Sciatic nerve (tissue), 2 donors: ENCODE results near the gene ZNF80. TPM values are rescaled to one million over a fixed set of nuclear protein-coding genes. Genes with fewer than 3 reads are reported as not detected.
A peak's percentile ranks its signal among the peaks of the same experiment; 100 is the strongest.
"Not testable (repeated sequence)": the region's sequence is repeated elsewhere in the genome, so short reads cannot be mapped to it uniquely, and the experiment has no call there.

Experiments
- ATAC-seq: fragments of 200-7000 bp; cut with Tn5 transposase; one replicate; pipeline ENCODE4 v1.9.1; 2020; ENCODE audit warnings: mild to moderate bottlenecking, moderate library complexity
- DNase-seq: peaks from one replicate; pipeline ENCODE4 v3.0.0-alpha.2; 2020; ENCODE audit warnings: low spot score
- intact Hi-C: fragments of 100-400 bp; cut with DNase I; formaldehyde crosslinking; loops from one replicate; pipeline ENCODE4 v1.14.2; 2022
- total RNA-seq: library from RNA; stranded (reverse); fragmentation: NEBNext Ultra II Directional; extraction: Animal tissue kit (Norgen Biotek cat#: 25700); gene quantifications from one replicate; pipeline ENCODE4 v1.2.1, GENCODE V29; 2021
- donor health status: DM: no; HTN: no; CAD: no.
- donor health status: DM: no; HTN: no; CAD: no.

ZNF80 gene
- not detected for total RNA-seq

DNA sequence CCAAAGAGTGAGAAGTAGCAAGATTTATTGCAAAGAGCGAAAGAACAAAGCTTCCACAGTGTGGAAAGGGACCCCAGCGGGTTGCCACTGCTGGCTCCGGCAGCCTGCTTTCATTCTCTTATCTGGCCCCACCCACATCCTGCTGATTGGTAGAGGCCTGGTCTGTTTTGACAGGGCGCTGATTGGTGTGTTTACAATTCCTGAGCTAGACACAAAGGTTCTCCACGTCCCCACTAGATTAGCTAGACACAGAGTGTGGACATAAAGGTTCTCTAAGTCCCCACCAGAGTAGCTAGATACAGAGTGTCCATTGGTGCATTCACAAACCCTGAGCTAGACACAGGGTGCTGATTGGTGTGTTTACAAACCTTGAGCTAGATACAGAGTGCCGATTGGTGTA is at the start of gene ZNF80:
Gene ZNF80, minus strand, starts transcription at position 101 of the 400 bp plus-strand sequence. CDS start 504 bp downstream, outside the sequence.
- ATAC-seq, intact Hi-C loops, DNase-seq: not testable (repeated sequence)

DNA sequence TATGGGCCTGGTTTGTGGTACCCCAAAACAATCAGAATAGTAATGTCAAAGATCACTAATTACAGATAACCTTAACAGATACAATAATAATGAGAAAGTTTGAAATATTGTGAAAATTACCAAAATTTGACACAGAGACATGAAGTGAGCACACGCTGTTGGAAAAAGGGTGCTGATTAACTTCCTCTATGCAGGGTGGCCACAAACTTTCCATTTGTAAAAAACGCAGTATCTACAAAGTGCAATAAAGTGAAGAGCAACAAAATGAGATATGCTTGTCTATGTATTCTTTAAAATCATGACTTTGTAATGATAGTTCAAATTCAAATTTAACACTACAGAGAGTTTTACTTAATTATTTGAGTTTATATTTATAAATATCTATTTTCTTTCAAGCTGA is 48.9 kb upstream of the ZNF80 start:
- no peak for DNase-seq
- no peak for ATAC-seq
- intact Hi-C loops = no loop called here

DNA sequence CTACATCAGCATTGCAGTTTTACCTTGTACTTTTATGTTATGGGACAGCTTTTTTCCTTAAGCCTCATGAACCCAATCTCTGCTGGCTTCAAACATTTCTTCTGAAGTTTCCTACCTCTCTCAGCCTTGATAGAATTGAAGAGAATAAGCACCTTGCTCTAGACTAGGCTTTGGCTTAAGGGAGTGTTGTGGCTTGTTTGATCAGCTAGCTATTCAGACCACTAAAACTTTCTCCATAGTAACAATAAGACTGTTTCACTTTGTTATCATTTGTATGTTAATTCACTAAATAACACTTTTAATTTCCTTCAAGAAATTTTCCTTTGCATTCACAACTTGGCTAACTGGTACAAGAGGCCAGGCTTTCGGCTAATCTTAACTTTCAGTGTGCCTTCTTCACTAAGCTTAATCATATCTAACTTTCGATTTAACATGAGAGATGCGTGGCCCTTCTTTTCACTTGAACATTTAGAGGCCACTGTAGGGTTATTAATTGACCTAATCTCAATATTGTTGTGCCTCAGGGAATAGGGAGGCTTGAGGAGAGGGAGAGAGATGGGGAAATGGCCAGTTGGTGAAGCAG is 48.4 kb upstream of the ZNF80 start:
- DNase-seq (no peak), ATAC-seq (no peak)
- intact Hi-C loops = no loop called here

DNA sequence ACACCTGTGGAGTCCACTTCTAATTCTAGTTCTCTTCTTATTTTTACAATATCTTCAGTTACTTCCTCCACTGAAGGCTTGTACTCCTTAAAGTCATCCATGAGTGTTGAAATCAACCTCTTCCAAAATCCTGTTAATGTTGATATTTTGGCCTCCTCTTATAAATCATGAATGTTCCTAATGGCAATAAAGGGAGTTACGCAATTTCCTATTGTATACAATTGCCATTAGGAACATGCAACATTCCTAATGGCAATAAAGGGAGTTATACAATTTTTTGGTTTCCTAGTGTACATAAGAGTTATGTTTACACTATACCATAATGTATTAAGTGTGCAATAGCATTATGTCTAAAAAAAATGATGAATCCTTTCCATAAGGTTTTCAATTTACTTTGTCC is 47.3 kb upstream of the ZNF80 start:
- DNase-seq = no peak
- intact Hi-C loops = no loop called here
- no peak for ATAC-seq

DNA sequence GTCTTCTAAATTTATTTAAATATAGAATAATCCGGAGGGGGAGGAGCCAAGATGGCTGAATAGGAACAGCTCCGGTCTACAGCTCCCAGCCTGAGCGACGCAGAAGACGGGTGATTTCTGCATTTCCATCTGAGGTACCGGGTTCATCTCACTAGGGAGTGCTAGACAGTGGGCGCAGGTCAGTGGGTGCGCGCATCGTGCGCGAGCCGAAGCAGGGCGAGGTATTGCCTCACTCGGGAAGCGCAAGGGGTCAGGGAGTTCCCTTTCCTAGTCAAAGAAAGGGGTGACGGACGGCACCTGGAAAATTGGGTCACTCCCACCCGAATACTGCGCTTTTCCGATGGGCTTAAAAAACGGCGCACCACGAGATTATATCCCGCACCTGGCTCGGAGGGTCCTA is 39.5 kb upstream of the ZNF80 start:
- ATAC-seq, intact Hi-C loops, DNase-seq: not testable (repeated sequence)

DNA sequence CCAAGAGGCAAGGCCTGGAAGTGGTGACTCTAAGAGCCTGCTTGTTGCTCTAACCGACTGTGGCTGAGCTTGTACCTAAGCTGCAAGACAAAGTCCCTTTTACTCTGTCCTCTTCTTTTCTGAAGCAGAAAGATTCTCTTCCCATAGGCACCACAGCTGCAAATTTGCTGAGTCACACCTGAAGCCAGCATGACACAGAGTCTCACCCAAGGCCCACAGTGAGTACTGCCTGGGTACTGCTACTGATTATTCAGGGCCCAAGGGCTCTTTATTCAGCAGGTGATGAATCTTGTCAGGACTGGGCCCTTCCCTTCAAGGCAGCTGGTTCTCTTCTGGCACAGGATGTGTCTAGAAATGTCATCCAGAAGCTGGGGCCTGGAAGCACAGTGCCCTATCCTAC is 37.6 kb upstream of the ZNF80 start:
- intact Hi-C loops = no loop called here
- DNase-seq (no peak), ATAC-seq (no peak)

DNA sequence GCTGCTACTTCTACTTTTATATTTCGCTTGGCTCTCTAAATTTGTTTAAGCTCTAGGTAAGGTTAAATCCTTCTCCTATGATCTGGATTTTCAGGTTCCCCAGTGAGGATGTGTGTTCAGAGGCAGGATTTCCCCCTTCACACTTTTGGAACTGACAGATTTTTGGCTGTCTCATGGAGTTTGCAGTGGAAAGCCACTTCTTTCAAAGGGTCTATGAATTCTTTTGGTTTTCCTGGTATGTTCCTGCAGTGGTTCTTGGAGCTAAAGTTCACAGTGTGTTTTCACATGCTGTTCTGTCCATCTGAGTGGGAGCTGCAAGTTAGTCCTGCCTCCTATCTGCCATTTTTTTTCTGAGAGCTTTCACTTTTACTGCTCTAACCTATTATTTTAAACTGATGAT is 34.9 kb upstream of the ZNF80 start:
- no peak for DNase-seq
- intact Hi-C loops = no loop called here
- no peak for ATAC-seq

DNA sequence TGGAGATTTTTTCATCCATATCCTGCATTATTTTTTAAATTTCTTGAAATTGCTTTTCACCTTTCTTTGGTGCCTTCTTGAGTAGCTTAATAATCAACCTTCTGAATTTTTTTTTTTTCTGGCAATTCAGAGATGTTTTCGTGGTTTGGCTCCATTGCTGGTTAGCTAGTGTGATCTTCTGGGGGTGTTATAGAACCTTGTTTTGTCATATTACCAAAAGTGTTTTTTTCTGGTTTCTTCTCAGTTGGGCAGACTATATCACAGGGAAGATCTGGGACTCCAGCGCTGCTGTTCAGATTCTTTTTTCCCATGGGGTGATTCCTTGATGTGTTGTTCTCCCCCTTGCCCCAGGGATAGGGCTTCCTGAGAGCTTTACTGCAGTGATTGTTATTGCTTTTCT is 32.6 kb upstream of the ZNF80 start:
- DNase-seq = no peak
- intact Hi-C loops = no loop called here

DNA sequence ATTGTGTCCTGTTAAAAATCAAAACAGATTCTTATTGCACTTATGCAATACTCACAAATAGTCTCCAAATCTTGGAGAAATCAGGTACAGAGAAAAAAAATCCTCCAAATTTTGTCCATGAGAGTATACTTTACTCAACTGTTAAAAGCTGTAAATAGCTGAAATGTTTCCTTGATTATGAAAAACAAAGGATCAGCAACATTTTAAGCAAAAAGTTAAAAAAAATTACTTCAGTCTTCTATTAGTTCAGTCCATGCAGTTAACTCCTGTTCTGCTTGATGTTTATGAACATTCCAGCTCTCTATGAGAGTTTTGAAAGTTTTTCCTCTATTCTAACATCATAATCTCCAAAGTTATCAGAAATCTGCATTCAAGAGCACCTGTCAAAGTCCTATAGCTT is 22.8 kb upstream of the ZNF80 start:
- intact Hi-C loops = no loop called here
- DNase-seq (no peak), ATAC-seq (no peak)

More for the DNA sequence above, 32.6 kb upstream of the ZNF80 start:
- ATAC-seq = no peak

DNA sequence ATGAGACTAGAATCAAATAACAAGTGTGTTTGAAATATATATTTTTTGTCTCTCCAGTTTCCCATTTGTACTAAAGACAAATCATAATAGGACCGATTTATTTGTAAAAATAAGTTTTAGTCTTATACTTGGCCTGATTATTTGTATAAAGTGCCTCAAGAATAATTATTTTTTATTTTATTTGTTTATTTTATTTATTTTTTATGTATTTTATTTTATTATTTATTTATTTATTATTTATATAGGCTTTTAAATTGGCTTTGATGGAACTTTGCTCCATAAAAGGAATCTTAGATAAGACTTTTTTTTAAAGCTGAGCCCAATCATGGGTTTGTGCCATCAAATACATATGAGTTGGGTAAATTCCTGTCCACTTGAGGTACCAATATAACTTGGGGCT is 22.2 kb upstream of the ZNF80 start:
- intact Hi-C loops = no loop called here
- no peak for DNase-seq
- ATAC-seq = no peak

DNA sequence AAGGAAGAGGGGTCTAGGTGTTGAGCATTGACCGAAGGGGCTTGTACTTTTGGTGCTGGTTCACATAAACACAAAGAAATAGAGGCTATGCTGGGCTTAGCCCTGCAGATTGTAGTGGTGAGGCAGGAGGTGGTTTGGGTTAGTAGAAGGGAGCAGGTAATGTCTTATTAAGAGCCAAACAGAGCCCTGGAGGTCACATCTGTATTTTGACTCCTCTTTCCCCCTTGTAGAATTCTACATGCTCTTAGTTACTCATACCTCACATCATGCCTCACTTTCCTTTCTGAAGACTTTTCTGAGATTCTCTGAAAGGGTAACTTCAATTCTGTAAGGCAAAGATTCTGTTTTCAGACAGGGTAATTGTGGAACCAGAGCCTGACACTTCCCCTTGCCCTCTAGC is 16.1 kb upstream of the ZNF80 start:
- intact Hi-C loops = no loop called here
- no peak for ATAC-seq
- no peak for DNase-seq

DNA sequence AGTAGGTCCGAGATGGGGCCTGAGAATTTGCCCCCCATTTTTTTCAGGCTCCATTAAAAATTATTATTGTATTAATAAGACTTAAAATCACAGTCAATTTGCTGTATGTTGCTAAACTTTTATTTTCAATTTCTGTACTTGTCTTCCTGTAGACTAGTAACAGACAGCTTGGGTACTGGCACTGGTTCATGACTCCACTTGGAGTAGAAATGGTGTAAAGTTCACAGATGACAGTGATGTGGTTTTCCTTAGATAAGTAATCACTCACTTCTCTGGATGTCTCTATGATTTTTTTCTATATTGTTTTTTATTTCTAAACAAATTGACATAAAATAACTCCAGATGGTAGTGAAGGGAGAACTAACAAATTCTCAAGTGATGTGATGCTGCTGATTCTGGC is 15.6 kb upstream of the ZNF80 start:
- intact Hi-C loops = no loop called here
- no peak for DNase-seq
- no peak for ATAC-seq

DNA sequence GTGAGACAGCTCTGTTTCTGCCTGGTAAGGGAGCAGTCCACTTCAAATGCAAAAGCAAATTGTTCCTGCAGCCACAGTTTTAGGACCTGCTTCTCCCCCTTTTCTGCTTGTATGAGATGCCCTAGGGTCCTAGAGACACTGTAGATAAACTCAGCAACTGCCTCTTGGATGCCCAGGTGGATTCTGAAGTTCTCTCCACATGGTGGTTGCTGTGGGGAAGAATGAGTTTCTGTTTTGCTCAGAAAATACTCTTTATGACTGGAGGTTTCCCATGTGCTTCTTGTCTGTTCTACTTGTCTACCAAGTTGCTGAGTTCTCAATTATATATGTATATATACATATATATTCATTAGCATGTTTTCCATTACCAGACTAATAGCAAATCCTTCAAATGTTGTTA is 5.6 kb upstream of the ZNF80 start:
- intact Hi-C loops = no loop called here
- ATAC-seq = no peak
- no peak for DNase-seq

DNA sequence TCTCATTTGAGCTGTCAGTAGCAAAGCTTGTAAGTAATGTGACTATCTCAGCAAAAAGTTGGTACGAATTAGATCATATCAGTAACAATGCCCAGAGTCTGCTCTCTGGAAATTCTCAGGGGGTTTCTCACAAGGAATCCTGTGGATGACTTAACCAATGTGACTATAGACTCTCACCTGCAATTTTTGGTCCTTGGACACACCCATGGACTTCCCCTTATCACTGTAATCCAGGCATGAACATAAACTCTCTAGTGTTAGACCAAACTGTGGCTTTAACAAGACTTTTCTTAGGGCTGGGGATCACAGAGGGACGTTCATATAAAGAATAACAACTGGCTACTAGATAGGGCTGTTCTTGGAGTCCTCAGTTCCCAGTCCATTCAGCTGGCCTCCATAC is 3.9 kb upstream of the ZNF80 start:
- intact Hi-C loops = no loop called here
- DNase-seq = no peak
- ATAC-seq = no peak

DNA sequence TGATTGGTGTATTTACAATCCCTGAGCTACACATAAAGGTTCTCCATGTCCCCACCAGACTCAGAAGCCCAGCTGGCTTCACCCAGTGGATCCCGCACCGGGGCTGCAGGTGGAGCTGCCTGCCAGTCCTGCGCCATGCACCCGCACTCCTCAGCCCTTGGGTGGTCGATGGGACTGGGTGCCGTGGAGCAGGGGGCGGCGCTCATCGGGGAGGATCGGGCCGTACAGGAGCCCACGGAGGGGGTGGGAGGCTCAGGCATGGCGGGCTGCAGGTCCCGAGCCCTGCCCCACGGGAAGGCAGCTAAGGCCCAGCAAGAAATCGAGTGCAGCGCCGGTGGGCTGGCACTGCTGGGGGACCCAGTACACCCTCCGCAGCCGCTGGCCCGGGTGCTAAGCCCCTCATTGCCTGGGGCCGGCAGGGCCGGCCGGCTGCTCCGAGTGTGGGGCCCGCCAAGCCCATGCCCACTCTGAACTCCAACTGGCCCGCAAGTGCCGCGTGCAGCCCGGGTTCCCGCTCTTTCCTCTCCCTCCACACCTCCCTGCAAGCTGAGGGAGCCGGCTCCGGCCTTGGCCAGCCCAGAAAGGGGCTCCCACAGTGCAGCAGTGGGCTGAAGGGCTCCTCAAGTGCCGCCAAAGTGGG is 888 bp upstream of the ZNF80 start:
- intact Hi-C loops, DNase-seq, ATAC-seq: not testable (repeated sequence)

DNA sequence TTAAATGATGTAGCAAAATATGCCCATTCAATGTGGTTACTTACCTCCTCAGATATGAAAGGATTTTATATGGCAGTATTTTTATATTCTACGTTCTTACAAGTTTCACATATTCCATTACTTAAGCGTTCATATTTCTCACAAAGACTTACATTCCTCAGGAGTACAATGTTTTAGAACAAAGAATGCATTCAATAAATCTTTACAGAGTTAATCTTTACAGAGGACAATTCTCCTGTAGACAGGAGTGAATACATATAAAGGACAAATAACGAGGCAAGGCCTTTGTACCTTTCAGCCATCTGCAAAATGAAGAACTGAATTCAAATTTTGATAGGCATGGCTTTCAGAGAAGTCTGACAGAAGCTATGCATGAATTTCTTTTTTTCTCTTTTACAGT is 1.9 kb downstream of the ZNF80 start:
- ATAC-seq = no peak
- intact Hi-C loops = no loop called here

DNA sequence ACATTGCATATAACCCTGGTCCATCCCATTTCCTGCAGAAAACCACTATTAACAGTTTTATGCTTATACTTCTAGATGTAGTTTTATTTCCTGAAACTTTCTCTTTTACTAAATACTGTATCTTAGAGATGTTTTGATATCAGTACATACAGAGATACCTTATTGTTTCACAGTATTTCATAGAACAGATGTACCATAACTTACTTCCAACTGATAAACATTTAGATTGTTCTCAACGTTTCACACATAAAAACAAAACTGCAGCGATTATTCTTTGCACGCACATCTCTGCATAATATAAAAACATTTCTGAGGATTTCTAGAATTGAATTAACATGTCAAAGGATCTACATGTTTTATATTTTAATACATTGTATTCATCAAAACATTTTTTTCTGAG is 2.6 kb downstream of the ZNF80 start:
- no peak for ATAC-seq
- no peak for DNase-seq
- intact Hi-C loops = no loop called here

More for the DNA sequence above, 1.9 kb downstream of the ZNF80 start:
- DNase-seq = no peak

DNA sequence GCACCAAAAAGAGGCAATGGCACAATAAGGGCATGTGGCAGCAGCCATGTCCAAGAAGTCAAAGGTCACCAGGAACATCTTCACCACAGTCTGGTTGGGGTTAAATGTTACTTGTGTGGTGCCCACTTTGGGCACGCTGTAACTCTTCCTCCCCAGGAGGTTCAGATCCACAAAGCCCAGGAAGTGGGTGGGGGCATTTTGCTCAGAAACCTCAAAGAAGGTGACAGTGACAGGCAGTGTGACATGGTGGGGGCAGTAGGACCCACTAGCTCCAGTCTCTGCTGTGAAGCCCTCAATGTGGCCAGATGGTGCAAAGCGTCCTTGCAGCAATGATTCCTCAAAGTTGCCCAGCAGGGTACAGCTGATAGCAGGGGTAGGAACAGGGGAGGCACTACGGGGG is 5.8 kb downstream of the ZNF80 start:
- ATAC-seq (peak; percentile 28), DNase-seq (no peak)
- intact Hi-C loops = no loop called here

DNA sequence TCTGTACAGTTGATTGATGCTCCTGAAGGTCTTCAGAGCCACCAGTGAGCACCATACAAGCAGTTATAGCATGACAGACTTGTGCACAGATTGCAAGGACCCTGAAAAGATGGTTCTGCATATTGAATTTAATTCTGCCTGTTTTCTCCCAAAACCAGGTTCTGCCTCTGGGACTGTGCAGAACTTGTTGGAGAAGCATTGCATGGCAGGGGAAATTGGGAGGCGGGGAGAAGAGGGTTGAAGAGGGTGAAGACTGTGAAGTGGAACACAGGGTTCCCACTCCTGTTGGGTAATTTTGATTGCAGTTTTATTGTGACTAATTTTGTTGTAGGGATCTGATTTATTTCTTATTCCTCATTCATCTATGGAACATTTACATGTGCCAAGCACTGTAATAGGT is 10.3 kb downstream of the ZNF80 start:
- intact Hi-C loops = no loop called here
- no peak for ATAC-seq

DNA sequence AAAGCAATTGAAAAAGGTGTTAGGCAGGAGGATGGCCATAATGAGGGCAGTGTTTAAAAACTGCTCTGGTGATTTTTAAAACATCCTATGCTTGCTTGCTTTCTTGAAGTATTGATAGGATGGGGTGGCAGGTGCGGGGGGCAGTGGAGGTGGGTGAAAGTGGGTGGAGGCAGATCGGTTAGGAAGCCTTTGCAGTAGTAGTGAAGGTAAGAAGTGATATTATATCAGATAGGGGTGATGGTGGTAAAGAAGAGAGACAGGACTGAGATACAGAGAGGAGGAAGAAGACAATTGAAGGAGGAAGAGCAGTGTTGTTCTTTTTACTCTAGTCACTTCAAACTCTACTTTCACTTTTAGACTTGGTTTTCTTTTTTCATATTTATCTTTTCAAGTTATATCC is 11.1 kb downstream of the ZNF80 start:
- ATAC-seq = no peak
- no peak for DNase-seq
- intact Hi-C loops = no loop called here

More for the DNA sequence above, 10.3 kb downstream of the ZNF80 start:
- no peak for DNase-seq

DNA sequence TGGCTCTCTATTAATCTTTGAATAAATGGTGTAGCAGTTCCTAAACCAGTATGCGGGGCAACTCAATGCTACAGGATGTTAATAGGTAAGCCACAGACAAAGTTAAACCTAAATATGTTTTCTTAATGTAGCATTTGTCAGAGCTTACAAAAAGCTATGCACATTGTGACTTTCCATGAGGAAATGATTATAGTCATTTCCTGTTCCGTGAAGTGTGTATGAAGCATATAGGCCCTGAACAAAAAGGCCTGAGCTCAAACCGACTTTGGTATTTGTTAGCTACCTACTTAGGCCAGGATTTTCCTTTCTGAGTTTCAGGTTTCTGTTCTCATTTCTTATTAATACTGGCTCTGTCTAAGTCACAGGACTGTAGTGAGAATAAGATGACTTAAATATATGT is 14.2 kb downstream of the ZNF80 start:
- intact Hi-C loops = no loop called here
- no peak for ATAC-seq
- no peak for DNase-seq
